OCI-LY7 (cell line): ENCODE results near the gene CYP4F2. TPM values are rescaled to one million over a fixed set of nuclear protein-coding genes. Genes with fewer than 3 reads are reported as not detected.

Experiments
- BruUV-seq: library from RNA; stranded (reverse); fragments of 400-500 nt; replicated peaks from 2 replicates; lab custom pipeline; 2021; lab: Mats Ljungman, UMichigan
- CTCF ChIA-PET: fragments of 300-600 bp; sonication (Branson Sonifier 250); formaldehyde crosslinking; loops from one replicate; lab custom pipeline; 2022; ENCODE audit warnings: antibody characterized with exemption; ENCODE audit not compliant: unreplicated experiment; lab: Charles Lee
- POLR2A ChIA-PET: fragments of 300-600 bp; sonication (Branson Sonifier 250); formaldehyde crosslinking; loops from one replicate; lab custom pipeline; 2022; ENCODE audit warnings: antibody characterized with exemption; lab: Charles Lee
- DNase-seq: peaks from one replicate; pipeline ENCODE4 v3.0.0-alpha.2; 2015; ENCODE audit warnings: low spot score
- H2AFZ ChIP-seq: fragments of 200-600 bp; sonication (generic), shearing (Covaris generic); 2 replicates; pipeline ENCODE4 v1.6.1; 2014; ENCODE audit warnings: mild to moderate bottlenecking, antibody characterized with exemption, low read length, moderate library complexity
- H3K27ac ChIP-seq: fragments of 200-600 bp; sonication (generic); 2 replicates; pipeline ENCODE4 v1.5.1; 2014; ENCODE audit warnings: mixed run types, low read depth, mild to moderate bottlenecking, moderate library complexity, low read length, inconsistent platforms; ENCODE audit not compliant: poor library complexity, severe bottlenecking
- H3K36me3 ChIP-seq: fragments of 200-600 bp; sonication (generic); 2 replicates; pipeline ENCODE4 v1.6.1; 2014; ENCODE audit warnings: mild to moderate bottlenecking, antibody characterized with exemption, low read length, moderate library complexity, mixed read lengths; ENCODE audit not compliant: insufficient read depth
- H3K4me1 ChIP-seq: fragments of 200-600 bp; sonication (generic); 2 replicates; pipeline ENCODE4 v1.5.1; 2014; ENCODE audit warnings: mild to moderate bottlenecking, low read length; ENCODE audit not compliant: insufficient read depth, poor library complexity, severe bottlenecking
- H3K4me2 ChIP-seq: fragments of 200-600 bp; sonication (generic); 2 replicates; pipeline ENCODE4 v1.6.1; 2014; ENCODE audit warnings: mild to moderate bottlenecking, low read length
- H3K4me3 ChIP-seq: fragments of 200-600 bp; sonication (generic); 2 replicates; pipeline ENCODE4 v1.5.1; 2014; ENCODE audit warnings: mild to moderate bottlenecking, low read depth, low read length; ENCODE audit not compliant: poor library complexity, severe bottlenecking
- H3K79me2 ChIP-seq: fragments of 200-600 bp; sonication (generic); 2 replicates; pipeline ENCODE4 v1.6.1; 2016; ENCODE audit warnings: low read depth, mild to moderate bottlenecking, low read length, moderate library complexity, mixed read lengths; ENCODE audit not compliant: insufficient read depth
- H3K9me2 ChIP-seq: fragments of 200-600 bp; sonication (generic); 2 replicates; pipeline ENCODE4 v1.6.1; 2016; ENCODE audit warnings: mild to moderate bottlenecking, low read length, mixed read lengths; ENCODE audit not compliant: insufficient read depth
- H3K9me3 ChIP-seq: fragments of 200-600 bp; sonication (generic); 2 replicates; pipeline ENCODE4 v1.6.1; 2014; ENCODE audit warnings: mild to moderate bottlenecking, mixed run types, low read length, mixed read lengths
- H4K20me1 ChIP-seq: fragments of 200-600 bp; sonication (generic); 2 replicates; pipeline ENCODE4 v1.6.1; 2014; ENCODE audit warnings: mild to moderate bottlenecking, antibody characterized with exemption, low read length, moderate library complexity, mixed read lengths; ENCODE audit not compliant: insufficient read depth
- EZH2phosphoT487 ChIP-seq: fragments of 200-600 bp; sonication (generic); IDR thresholded peaks from 2 replicates; pipeline ENCODE4 v1.6.1; 2018; ENCODE audit warnings: low read depth, borderline replicate concordance, mild to moderate bottlenecking, mixed run types, antibody characterized with exemption, low read length, moderate library complexity, mixed read lengths
- intact Hi-C: fragments of 100-400 bp; cut with micrococcal nuclease; formaldehyde crosslinking; loops from one replicate; pipeline ENCODE4 v1.10.0; 2022; ENCODE audit not compliant: unreplicated experiment
- total RNA-seq, 2 experiments: library from RNA; depleted of rRNA in 1 of 2; stranded (reverse); fragments of >200 nt in 1 of 2; shearing (Covaris generic) in 1 of 2; gene quantifications; 2 replicates each; pipeline ENCODE4 v1.2.3, GENCODE V29; 2014 to 2022
- TF ChIP-seq, protein P1 (sequence below): fragments of 200-600 bp; sonication (generic); conservative IDR thresholded peaks from 2 replicates; pipeline ENCODE4 v1.5.1; 2014; ENCODE audit warnings: mild to moderate bottlenecking, antibody characterized with exemption, low read length, moderate library complexity, mixed read lengths

The CYP4F2 gene
- total RNA-seq, 2 experiments from 2014 or later: not detected

DNA sequence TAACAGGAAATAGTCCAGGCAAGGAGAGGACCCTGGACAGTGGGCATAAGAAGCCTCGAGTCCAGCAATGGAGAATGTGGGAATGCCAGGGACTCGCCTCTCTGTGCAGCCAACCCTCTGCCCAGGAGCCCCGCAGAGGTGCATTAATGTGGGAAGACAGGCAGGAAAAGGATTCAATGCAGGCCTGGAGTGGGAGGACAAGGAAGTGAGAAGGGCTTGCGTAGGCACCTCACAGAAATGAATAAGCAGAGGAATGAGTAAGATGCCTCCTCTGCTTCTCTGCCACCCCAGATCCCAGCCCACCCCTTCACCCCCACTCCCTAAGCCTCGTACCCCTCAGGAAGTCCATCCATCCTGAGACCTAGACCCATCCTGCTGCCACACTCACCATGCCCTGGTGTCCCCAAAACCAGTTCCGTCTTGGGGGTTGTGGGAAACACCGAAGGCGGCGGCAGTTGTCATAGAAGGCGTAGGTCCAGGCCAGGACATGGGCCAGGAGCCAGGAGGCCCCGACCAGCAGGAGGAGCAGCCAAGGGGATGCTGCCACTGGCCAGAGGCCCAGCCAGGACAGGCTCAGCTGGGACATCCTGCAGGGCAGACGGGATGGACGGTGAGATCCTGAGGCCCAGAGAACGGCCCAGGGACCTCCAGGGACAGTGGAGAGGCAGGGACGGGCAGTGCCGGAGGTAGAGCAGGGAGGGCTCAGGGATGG, 692 bp downstream of the CYP4F2 start:
- intact Hi-C loops: no loop called here
- ChIA-PET CTCF (interaction anchor here (0.6 kb wide), 1 partner anchor 54 kb away, joined by 4 read pairs; no protein-coding TSS in a partner anchor), POLR2A (no interaction called here)
- no peak for TF ChIP-seq EZH2phosphoT487
- TF ChIP-seq, protein P1, sequence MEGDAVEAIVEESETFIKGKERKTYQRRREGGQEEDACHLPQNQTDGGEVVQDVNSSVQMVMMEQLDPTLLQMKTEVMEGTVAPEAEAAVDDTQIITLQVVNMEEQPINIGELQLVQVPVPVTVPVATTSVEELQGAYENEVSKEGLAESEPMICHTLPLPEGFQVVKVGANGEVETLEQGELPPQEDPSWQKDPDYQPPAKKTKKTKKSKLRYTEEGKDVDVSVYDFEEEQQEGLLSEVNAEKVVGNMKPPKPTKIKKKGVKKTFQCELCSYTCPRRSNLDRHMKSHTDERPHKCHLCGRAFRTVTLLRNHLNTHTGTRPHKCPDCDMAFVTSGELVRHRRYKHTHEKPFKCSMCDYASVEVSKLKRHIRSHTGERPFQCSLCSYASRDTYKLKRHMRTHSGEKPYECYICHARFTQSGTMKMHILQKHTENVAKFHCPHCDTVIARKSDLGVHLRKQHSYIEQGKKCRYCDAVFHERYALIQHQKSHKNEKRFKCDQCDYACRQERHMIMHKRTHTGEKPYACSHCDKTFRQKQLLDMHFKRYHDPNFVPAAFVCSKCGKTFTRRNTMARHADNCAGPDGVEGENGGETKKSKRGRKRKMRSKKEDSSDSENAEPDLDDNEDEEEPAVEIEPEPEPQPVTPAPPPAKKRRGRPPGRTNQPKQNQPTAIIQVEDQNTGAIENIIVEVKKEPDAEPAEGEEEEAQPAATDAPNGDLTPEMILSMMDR: no peak
- H3K4me3 ChIP-seq: no peak overlapping the region
- H3K9me3 ChIP-seq: no peaks in the 10 kb centered on the region
- no peaks in the 10 kb centered on the region for H4K20me1 ChIP-seq
- H3K36me3 ChIP-seq: no peaks in the 10 kb centered on the region
- DNase-seq: no peak
- H3K79me2 ChIP-seq: no peaks in the 10 kb centered on the region
- H3K4me2 ChIP-seq: no peak overlapping the region
- no peaks in the 10 kb centered on the region for H3K9me2 ChIP-seq
- no peak overlapping the region for H3K27ac ChIP-seq
- no peak overlapping the region for H2AFZ ChIP-seq
- H3K4me1 ChIP-seq: no peaks in the 10 kb centered on the region
- no TSS peak for BruUV-seq

DNA sequence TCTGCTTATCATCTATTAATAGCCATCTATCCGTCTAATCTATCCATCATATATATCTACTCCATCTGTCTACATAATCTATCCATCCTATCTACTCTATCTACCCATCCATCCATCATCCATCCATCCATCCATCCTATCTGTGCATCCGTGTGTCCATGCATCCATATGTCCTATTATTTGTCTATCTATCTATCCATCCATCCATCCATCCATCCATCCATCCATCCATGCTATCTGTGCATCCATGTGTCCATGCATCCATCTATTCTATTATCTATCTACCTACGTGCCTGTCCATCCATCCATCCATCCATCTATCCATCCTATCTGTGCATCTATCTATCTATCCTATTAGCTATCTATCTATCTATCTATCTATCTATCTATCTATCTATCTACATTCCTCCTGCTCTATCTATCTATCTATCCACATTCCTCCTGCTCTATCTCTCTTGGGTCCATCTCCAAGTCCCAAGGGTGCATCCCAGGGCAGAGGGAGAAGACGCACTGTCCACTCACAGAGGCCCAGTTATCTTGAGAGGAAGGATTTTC, 1.9 kb downstream of the CYP4F2 start:
- no peak overlapping the region for H3K4me2 ChIP-seq
- BruUV-seq: no TSS peak
- no peaks in the 10 kb centered on the region for H4K20me1 ChIP-seq
- intact Hi-C loops: no loop called here
- no peaks in the 10 kb centered on the region for H3K79me2 ChIP-seq
- ChIA-PET POLR2A (no interaction called here), CTCF (no interaction called here)
- TF ChIP-seq, protein P1: no peak
- TF ChIP-seq EZH2phosphoT487: no peak
- H2AFZ ChIP-seq: no peak overlapping the region
- H3K9me3 ChIP-seq: no peaks in the 10 kb centered on the region
- H3K4me1 ChIP-seq: no peaks in the 10 kb centered on the region
- H3K36me3 ChIP-seq: no peaks in the 10 kb centered on the region
- H3K27ac ChIP-seq: no peak overlapping the region
- H3K9me2 ChIP-seq: no peaks in the 10 kb centered on the region
- DNase-seq: no peak
- H3K4me3 ChIP-seq: no peak overlapping the region

DNA sequence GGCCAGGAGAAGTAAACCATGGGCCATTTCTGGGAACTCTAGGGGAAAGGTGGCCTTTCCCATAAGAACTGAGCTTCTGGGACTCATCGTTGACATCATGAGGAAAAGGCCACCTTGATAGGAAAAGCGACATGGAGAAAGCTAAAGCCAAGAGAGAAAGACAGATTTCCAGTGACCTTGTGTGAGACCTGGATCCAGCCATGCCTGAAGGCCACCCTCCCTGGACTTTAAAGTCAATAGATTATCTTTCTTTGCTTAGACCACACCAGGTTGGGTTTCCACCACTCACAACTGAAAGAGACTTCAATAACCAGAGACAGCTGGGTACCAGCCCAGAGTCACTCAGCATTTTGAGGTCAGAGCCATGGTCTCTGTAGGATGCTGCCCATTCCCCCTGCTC, 3.5 kb downstream of the CYP4F2 start:
- no peak for TF ChIP-seq EZH2phosphoT487
- TF ChIP-seq, protein P1: no peak
- intact Hi-C loops: no loop called here

More for the DNA sequence above, 3.5 kb downstream of the CYP4F2 start:
- H3K79me2 ChIP-seq: no peaks in the 10 kb centered on the region
- no TSS peak for BruUV-seq
- H3K27ac ChIP-seq: no peak overlapping the region
- no peaks in the 10 kb centered on the region for H3K36me3 ChIP-seq
- no peaks in the 10 kb centered on the region for H4K20me1 ChIP-seq
- ChIA-PET CTCF (no interaction called here), POLR2A (no interaction called here)
- no peak for DNase-seq
- H3K4me2 ChIP-seq: no peak overlapping the region
- no peaks in the 10 kb centered on the region for H3K9me2 ChIP-seq
- H3K4me1 ChIP-seq: no peaks in the 10 kb centered on the region
- no peak overlapping the region for H2AFZ ChIP-seq
- no peaks in the 10 kb centered on the region for H3K9me3 ChIP-seq
- no peak overlapping the region for H3K4me3 ChIP-seq
